Coronary artery (tissue), 2 donors: ENCODE measurements around the gene STT3B.

Experiments used
- DNase-seq: peaks from one replicate; pipeline ENCODE4 v3.0.0-alpha.2; 2017; ENCODE audit warnings: low spot score
- H3K27ac ChIP-seq, 2 donors: fragments of 200-600 bp; sonication (generic); one replicate each; pipeline ENCODE4 v1.5.1; 2016 to 2019
- H3K4me3 ChIP-seq: fragments of 200-600 bp; sonication (generic); 2 replicates; pipeline ENCODE4 v1.5.1; 2016; ENCODE audit warnings: mild to moderate bottlenecking, moderate library complexity
- CTCF ChIP-seq: fragments of 200-600 bp; sonication (generic); IDR thresholded peaks from one replicate; pipeline ENCODE4 v1.5.1; 2019; ENCODE audit warnings: antibody characterized with exemption

The STT3B gene

DNA sequence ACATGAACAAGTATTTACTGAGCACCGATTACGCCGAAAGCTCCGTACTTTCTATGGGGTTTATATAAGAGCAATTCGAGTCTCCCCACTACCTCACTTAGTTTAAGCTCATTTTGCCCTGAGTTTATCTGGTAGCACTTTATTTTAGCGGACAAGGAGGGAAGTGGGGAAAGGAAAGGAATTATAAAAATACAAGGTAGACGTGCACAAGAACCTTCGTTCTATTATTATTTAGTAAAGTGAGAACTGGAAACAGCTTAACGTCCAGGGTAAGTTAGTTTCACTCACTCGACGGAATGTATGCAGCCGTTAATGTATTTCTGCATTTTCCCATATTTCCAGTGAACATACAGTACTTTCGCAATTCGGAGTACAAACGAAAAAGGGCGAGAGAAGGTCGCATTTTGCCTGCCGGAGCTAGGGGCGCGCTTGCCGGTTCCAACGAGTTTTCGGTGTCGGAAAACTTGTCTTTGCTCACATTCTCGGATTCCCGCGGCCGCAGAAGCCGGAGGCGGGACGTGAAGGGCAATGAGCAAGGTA lies 1.2 kb upstream of the STT3B start:
- TF ChIP-seq CTCF: no peak
- Histone ChIP-seq H3K27ac (peak overlapping the region; percentile 96), H3K4me3 (peak overlapping the region; percentile 77)
- no peak for DNase-seq

- H3K4me3 ChIP-seq: peak overlapping the region; percentile 77
- peak overlapping the region; percentile 96 for H3K27ac ChIP-seq
- no peak for TF ChIP-seq CTCF
- peak; percentile 99 for DNase-seq
Observed at GRCh38 chr3:31531992-31532586, 636 bp upstream of the STT3B start.

GRCh38 chr3:31533169-31534064 lies 692 bp downstream of the STT3B start:
- peak; percentile 78 for DNase-seq
- peak overlapping the region; percentile 96 for H3K27ac ChIP-seq
- TF ChIP-seq CTCF: no peak
- H3K4me3 ChIP-seq: peak overlapping the region; percentile 77

GRCh38 chr3:31534065-31534425 lies 1.3 kb downstream of the STT3B start:
- Histone ChIP-seq H3K4me3 (peak overlapping the region; percentile 77), H3K27ac (peak overlapping the region; percentile 96)
- no peak for TF ChIP-seq CTCF
- DNase-seq: no peak

- no peak for TF ChIP-seq CTCF
- peak overlapping the region; percentile 18 for H3K4me3 ChIP-seq
Observed at GRCh38 chr3:31536497-31536896, 3.8 kb downstream of the STT3B start.

DNA sequence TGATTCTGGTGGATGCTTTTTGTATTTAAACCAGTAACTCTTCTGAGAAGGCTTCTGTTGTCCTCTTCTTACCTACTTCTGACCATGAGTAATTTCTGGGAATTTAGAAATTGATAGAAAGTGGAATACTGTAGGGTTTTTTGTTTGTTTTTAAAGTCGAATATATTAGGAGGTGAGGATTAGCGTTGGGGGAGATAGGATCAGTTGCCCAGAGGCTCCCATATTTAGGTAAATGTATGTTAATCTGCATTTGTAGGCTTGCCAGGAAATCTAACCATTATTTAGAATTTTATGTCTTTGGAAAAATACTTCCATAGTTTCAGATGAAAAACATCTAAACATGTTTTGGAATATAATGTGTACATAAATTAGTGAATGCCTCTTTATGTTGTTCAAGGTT lies 6.1 kb downstream of the STT3B start:
- DNase-seq: no peak
- Histone ChIP-seq H3K27ac (no peak overlapping the region), H3K4me3 (no peak overlapping the region)
- TF ChIP-seq CTCF: no peak

More at GRCh38 chr3:31536497-31536896, 3.8 kb downstream of the STT3B start:
- no peak overlapping the region for H3K27ac ChIP-seq
- DNase-seq: no peak
